ENCODE results near the gene BYSL. TPM values are rescaled to one million over a fixed set of nuclear protein-coding genes. Genes with fewer than 3 reads are reported as not detected.

Gene BYSL
- total RNA-seq, 1 experiment from 2014 or later: 89.7 TPM

GRCh38 chr6:41934278-41935192 lies 13.2 kb downstream of the BYSL start:
- ChIA-PET CTCF (interaction anchor here (1.2 kb wide), 1 partner anchor 13 kb away, joined by 5 read pairs; the partner anchor contains the start of genes BYSL and MED20), POLR2A (ENCODE audit: low non-redundant PET) (no interaction called here)
- Histone ChIP-seq H3K27me3 (replicated peaks; ENCODE audit: insufficient read depth, low read depth, low read length, poor library complexity) (no peaks in the 10 kb centered on the region), H3K36me3 (ENCODE audit: insufficient read depth, low read length, poor library complexity, severe bottlenecking) (peaks cover 49% of the 10 kb centered on the region), H3K4me3 (ENCODE audit: low read depth, low read length, poor library complexity, severe bottlenecking) (no peak overlapping the region), H3K27ac (ENCODE audit: low read depth, low read length, poor library complexity, severe bottlenecking) (no peak overlapping the region), H3K4me1 (ENCODE audit: insufficient read depth, low read length, poor library complexity, severe bottlenecking) (peaks cover 17% of the 10 kb centered on the region), H3K9me3 (ENCODE audit: low read depth, low read length, poor library complexity, severe bottlenecking) (no peaks in the 10 kb centered on the region)
- intact Hi-C loops (cut with micrococcal nuclease; ENCODE audit: unreplicated experiment): loop anchor here (5.0 kb wide), 1 partner anchor 147 kb away; the partner anchor contains the start of gene TOMM6
- TF ChIP-seq EZH2 (IDR thresholded peaks at IDR 0.05; ENCODE audit: borderline replicate concordance, low read depth, low read length, poor library complexity, severe bottlenecking) (no peak), CTCF (conservative IDR thresholded peaks at IDR 0.05; ENCODE audit: low read depth, low read length) (no peak)
- no peak for DNase-seq (ENCODE audit: low spot score)
- no TSS peak for BruUV-seq (replicated peaks)

- CTCF ChIA-PET: interaction anchor here (1.2 kb wide), 1 partner anchor 14 kb away, joined by 5 read pairs; the partner anchor contains the start of genes BYSL and MED20
- BruUV-seq (replicated peaks): TSS peak; percentile 37
- H3K9me3 ChIP-seq (ENCODE audit: low read depth, low read length, poor library complexity, severe bottlenecking): no peaks in the 10 kb centered on the region
- TF ChIP-seq CTCF (conservative IDR thresholded peaks at IDR 0.05; ENCODE audit: low read depth, low read length) (no peak), EZH2 (IDR thresholded peaks at IDR 0.05; ENCODE audit: borderline replicate concordance, low read depth, low read length, poor library complexity, severe bottlenecking) (no peak)
- peaks cover 43% of the 10 kb centered on the region for H3K36me3 ChIP-seq (ENCODE audit: insufficient read depth, low read length, poor library complexity, severe bottlenecking)
- H3K27me3 ChIP-seq (replicated peaks; ENCODE audit: insufficient read depth, low read depth, low read length, poor library complexity): no peaks in the 10 kb centered on the region
- POLR2A ChIA-PET (ENCODE audit: low non-redundant PET): no interaction called here
- peaks cover 23% of the 10 kb centered on the region for H3K4me1 ChIP-seq (ENCODE audit: insufficient read depth, low read length, poor library complexity, severe bottlenecking)
- intact Hi-C loops (cut with micrococcal nuclease; ENCODE audit: unreplicated experiment): loop anchor here (5.0 kb wide), 1 partner anchor 148 kb away; the partner anchor contains the start of gene TOMM6
- no peak overlapping the region for H3K4me3 ChIP-seq (ENCODE audit: low read depth, low read length, poor library complexity, severe bottlenecking)
- DNase-seq (ENCODE audit: low spot score): no peak
- no peak overlapping the region for H3K27ac ChIP-seq (ENCODE audit: low read depth, low read length, poor library complexity, severe bottlenecking)
Observed at GRCh38 chr6:41935193-41935574, 13.9 kb downstream of the BYSL start.

- POLR2A ChIA-PET (ENCODE audit: low non-redundant PET): no interaction called here
- BruUV-seq (replicated peaks): no TSS peak
Observed at GRCh38 chr6:41935685-41936072, 14.4 kb downstream of the BYSL start.

More at GRCh38 chr6:41935685-41936072, 14.4 kb downstream of the BYSL start:
- H3K36me3 ChIP-seq (ENCODE audit: insufficient read depth, low read length, poor library complexity, severe bottlenecking): peaks cover 38% of the 10 kb centered on the region
- peak overlapping the region; percentile 22 for H3K27ac ChIP-seq (ENCODE audit: low read depth, low read length, poor library complexity, severe bottlenecking)
- no peaks in the 10 kb centered on the region for H3K27me3 ChIP-seq (replicated peaks; ENCODE audit: insufficient read depth, low read depth, low read length, poor library complexity)
- no peak overlapping the region for H3K4me3 ChIP-seq (ENCODE audit: low read depth, low read length, poor library complexity, severe bottlenecking)
- H3K9me3 ChIP-seq (ENCODE audit: low read depth, low read length, poor library complexity, severe bottlenecking): no peaks in the 10 kb centered on the region
- peaks cover 27% of the 10 kb centered on the region for H3K4me1 ChIP-seq (ENCODE audit: insufficient read depth, low read length, poor library complexity, severe bottlenecking)
- CTCF ChIA-PET: interaction anchor here (1.1 kb wide), 1 partner anchor 87 kb away, joined by 4 read pairs; no protein-coding TSS in a partner anchor
- intact Hi-C loops (cut with micrococcal nuclease; ENCODE audit: unreplicated experiment): loop anchor here (5.0 kb wide), 1 partner anchor 148 kb away; the partner anchor contains the start of gene TOMM6
- TF ChIP-seq EZH2 (IDR thresholded peaks at IDR 0.05; ENCODE audit: borderline replicate concordance, low read depth, low read length, poor library complexity, severe bottlenecking) (no peak), CTCF (conservative IDR thresholded peaks at IDR 0.05; ENCODE audit: low read depth, low read length) (no peak)
- no peak for DNase-seq (ENCODE audit: low spot score)

All from A673 (cell line).